Endothelial cell of umbilical vein (primary cell): ENCODE measurements around the gene CHN1. TPM values are rescaled to one million over a fixed set of nuclear protein-coding genes. Genes with fewer than 3 reads are reported as not detected.

Experiments used
- BruUV-seq: library from RNA; stranded (reverse); fragments of 400-500 nt; replicated peaks from 2 replicates; lab custom pipeline; 2021; lab: Mats Ljungman, UMichigan
- CTCF ChIA-PET: fragments of 300-600, 350-600 bp; sonication (Branson Sonifier 250); formaldehyde crosslinking; loops from one replicate; lab custom pipeline; 2021; ENCODE audit warnings: antibody characterized with exemption, inconsistent platforms; lab: Charles Lee
- POLR2A ChIA-PET: fragments of 300-600, 350-600 bp; sonication (Branson Sonifier 250); formaldehyde crosslinking; loops from one replicate; lab custom pipeline; 2021; ENCODE audit warnings: antibody characterized with exemption, inconsistent platforms; lab: Charles Lee
- DNase-seq: peaks from one replicate; pipeline ENCODE4 v3.0.0-alpha.2; 2011; ENCODE audit warnings: low read depth, low spot score
- FAIRE-seq: peaks from 2 replicates; lab custom pipeline; 2011; peaks lifted over from hg19 to GRCh38; lab: Jason Lieb, UNC
- H2AFZ ChIP-seq: 2 replicates; pipeline ENCODE4 v1.6.0; 2012; ENCODE audit warnings: low read depth, low read length, control low read depth, inconsistent platforms
- H3K27ac ChIP-seq: 2 replicates; pipeline ENCODE4 v1.5.1; 2011; ENCODE audit warnings: low read depth, mild to moderate bottlenecking, control low read depth, low read length, moderate library complexity; ENCODE audit not compliant: insufficient read depth
- H3K27me3 ChIP-seq, 2 experiments: 2 replicates each; pipeline versions ENCODE4 v1.6.0 to v1.6.1; 2011; ENCODE audit warnings: low read length in 2 of 2, mixed read lengths in 1 of 2; ENCODE audit not compliant: control insufficient read depth in 2 of 2, insufficient read depth in 2 of 2
- H3K36me3 ChIP-seq, 2 experiments: 2 replicates in 1 of 2; 3 replicates in 1 of 2; pipeline ENCODE4 v1.5.1; 2011; ENCODE audit warnings: low read length in 2 of 2, mild to moderate bottlenecking in 1 of 2, moderate library complexity in 1 of 2; ENCODE audit not compliant: control insufficient read depth in 2 of 2, insufficient read depth in 2 of 2; ENCODE audit errors: extremely low read depth in 1 of 2
- H3K4me1 ChIP-seq: 3 replicates; pipeline ENCODE4 v1.5.1; 2011; ENCODE audit warnings: mild to moderate bottlenecking, low read length; ENCODE audit not compliant: control insufficient read depth, insufficient read depth; ENCODE audit errors: extremely low read depth
- H3K4me2 ChIP-seq: 2 replicates; pipeline ENCODE4 v1.6.1; 2011; ENCODE audit warnings: low read length, control low read depth, mixed read lengths; ENCODE audit not compliant: insufficient read depth
- H3K4me3 ChIP-seq, 3 experiments: fragments of 200-600 bp in 1 of 3; sonication (generic), shearing (Covaris generic) in 1 of 3; replicated peaks in 1 of 3; 2 replicates each; pipeline ENCODE4 v1.5.1; 2011 to 2016; ENCODE audit warnings: control low read depth in 3 of 3, low read length in 3 of 3, mild to moderate bottlenecking in 2 of 3, inconsistent platforms in 1 of 3, low read depth in 1 of 3, moderate library complexity in 1 of 3; ENCODE audit not compliant: insufficient read depth in 1 of 3
- H3K79me2 ChIP-seq: 2 replicates; pipeline ENCODE4 v1.6.0; 2012; ENCODE audit warnings: low read length, inconsistent platforms; ENCODE audit not compliant: control insufficient read depth, insufficient read depth
- H3K9ac ChIP-seq: replicated peaks from 2 replicates; pipeline ENCODE3; 2011; ENCODE audit warnings: low read length, control low read depth; ENCODE audit not compliant: insufficient read depth; ENCODE audit errors: extremely low read depth
- H3K9me1 ChIP-seq: replicated peaks from 3 replicates; pipeline ENCODE4 v1.6.0; 2011; ENCODE audit warnings: mild to moderate bottlenecking, low read length; ENCODE audit not compliant: control insufficient read depth, insufficient read depth; ENCODE audit errors: extremely low read depth
- H3K9me3 ChIP-seq: replicated peaks from 2 replicates; pipeline ENCODE4 v1.5.1; 2012; ENCODE audit warnings: low read length, inconsistent platforms; ENCODE audit not compliant: control insufficient read depth, insufficient read depth
- H4K20me1 ChIP-seq: replicated peaks from 2 replicates; pipeline ENCODE3; 2011; ENCODE audit warnings: mild to moderate bottlenecking, low read length; ENCODE audit not compliant: control insufficient read depth, insufficient read depth; ENCODE audit errors: extremely low read depth
- CTCF ChIP-seq, 2 donors: IDR thresholded peaks; 1 replicate in 1 of 2; 2 replicates in 1 of 2; pipeline ENCODE4 v1.5.1; 2011; ENCODE audit warnings: low read length in 2 of 2, mild to moderate bottlenecking in 2 of 2, moderate library complexity in 2 of 2, control low read depth in 1 of 2, inconsistent platforms in 1 of 2, low read depth in 1 of 2; ENCODE audit not compliant: insufficient read depth in 1 of 2; ENCODE audit errors: extremely low read depth in 1 of 2
- EZH2 ChIP-seq: IDR thresholded peaks from 2 replicates; pipeline ENCODE4 v1.6.1; 2012; ENCODE audit warnings: borderline replicate concordance, low read depth, mild to moderate bottlenecking, moderate library complexity, low read length, inconsistent platforms; ENCODE audit not compliant: severe bottlenecking
- FOS ChIP-seq: IDR thresholded peaks from 2 replicates; pipeline ENCODE4 v1.6.1; 2011; ENCODE audit warnings: mild to moderate bottlenecking, low read length, moderate library complexity, borderline replicate concordance; ENCODE audit not compliant: insufficient read depth
- GATA2 ChIP-seq: IDR thresholded peaks from 2 replicates; pipeline ENCODE4 v1.7.0; 2011; ENCODE audit warnings: low read depth, mild to moderate bottlenecking, moderate library complexity, mixed read lengths, low read length; ENCODE audit not compliant: insufficient read length, insufficient read depth
- MYC ChIP-seq: IDR thresholded peaks from one replicate; pipeline ENCODE4 v1.6.1; 2011; ENCODE audit warnings: mild to moderate bottlenecking, low read depth, low read length
- POLR2A ChIP-seq: IDR thresholded peaks from 2 replicates; pipeline ENCODE4 v1.6.1; 2012; ENCODE audit warnings: low read depth, mild to moderate bottlenecking, control low read depth, low read length
- POLR2AphosphoS5 ChIP-seq: IDR thresholded peaks from 2 replicates; pipeline ENCODE4 v1.6.1; 2012; ENCODE audit warnings: low read depth, mild to moderate bottlenecking, control low read depth, low read length, moderate library complexity; ENCODE audit not compliant: insufficient read depth
- dilution Hi-C: fragments of 300-500 bp; cut with MboI; formaldehyde crosslinking; loops from one replicate; pipeline ENCODE4 v1.15.0; 2019; ENCODE audit warnings: low sequenced_read_pairs; ENCODE audit not compliant: extremely low pct_ligation_motif_present
- intact Hi-C: fragments of 100-400 bp; cut with micrococcal nuclease; formaldehyde crosslinking; loops from one replicate; pipeline ENCODE4 v1.10.0; 2022
- polyA plus RNA-seq, 4 experiments: library from polyadenylated mRNA; depleted of rRNA in 3 of 4; stranded (reverse) in 3 of 4; unstranded in 1 of 4; fragments of >200 nt; gene quantifications; 2 replicates each; pipeline versions ENCODE4 v1.2.1 to v1.2.3, GENCODE V29; 2011 to 2012; ENCODE audit warnings: missing spikeins in 1 of 4
- total RNA-seq: library from RNA; stranded (reverse); gene quantifications from 2 replicates; pipeline ENCODE4 v1.2.3, GENCODE V29; 2021
- TF ChIP-seq, protein P1 (sequence below): IDR thresholded peaks from 2 replicates; pipeline ENCODE4 v1.6.1; 2011; ENCODE audit not compliant: insufficient read depth, insufficient read length

The CHN1 gene
- total and polyA plus RNA-seq, 2 donors (not counting 3 experiments of a cell fraction or from before 2014, with no cell fraction given), result 23.3 to 24.9 TPM

DNA sequence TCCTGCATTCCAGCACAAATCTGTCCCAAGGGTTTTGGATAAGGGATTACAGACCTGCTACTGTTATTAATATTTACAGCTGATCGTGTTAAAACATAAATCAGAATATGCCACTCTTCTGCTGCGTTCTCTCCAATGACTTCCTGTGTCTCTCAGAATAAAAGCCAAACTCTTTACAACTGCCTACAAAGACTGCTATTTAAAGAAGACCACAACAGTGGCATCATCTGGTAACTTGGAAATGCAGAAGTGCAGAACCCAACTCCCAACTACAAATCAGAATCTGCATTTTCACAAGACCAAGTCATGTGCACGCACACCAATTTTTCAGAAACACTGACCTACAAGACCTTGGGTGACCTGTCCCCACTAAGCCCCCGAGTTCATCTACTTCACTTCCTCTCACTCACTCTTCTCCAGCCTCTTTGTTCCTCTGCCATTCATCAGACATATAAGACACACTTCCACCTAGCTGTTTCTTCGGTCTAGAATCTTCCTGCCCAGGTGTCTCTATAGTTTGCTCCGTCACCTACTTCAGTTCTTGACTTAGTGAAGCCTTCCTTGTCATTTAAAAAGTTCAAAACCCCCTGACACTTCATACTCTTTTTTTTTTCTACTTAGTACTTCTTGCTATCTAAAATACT, 36.0 kb downstream of the CHN1 start:
- Histone ChIP-seq H3K4me2 (no peak overlapping the region), H3K4me1 (peaks cover 45% of the 10 kb centered on the region), H3K4me3 (no peak overlapping the region), H3K36me3 (no peaks in the 10 kb centered on the region), H3K79me2 (peaks cover 4% of the 10 kb centered on the region), H4K20me1 (no peaks in the 10 kb centered on the region), H3K27me3 (no peaks in the 10 kb centered on the region), H3K9ac (no peak overlapping the region), H3K9me3 (no peaks in the 10 kb centered on the region), H2AFZ (no peak overlapping the region), H3K9me1 (no peaks in the 10 kb centered on the region), H3K27ac (no peak overlapping the region)
- intact Hi-C loops, result no loop called here
- ChIA-PET CTCF (interaction anchor here (1.4 kb wide), 1 partner anchor 9 kb away, joined by 3 read pairs; no protein-coding TSS in a partner anchor), POLR2A (no interaction called here)
- DNase-seq, result no peak
- no peak for FAIRE-seq
- BruUV-seq, result no TSS peak
- dilution Hi-C loops, result no loop called here
- TF ChIP-seq MYC (no peak), FOS (no peak), EZH2 (no peak), GATA2 (no peak), CTCF (IDR thresholded peaks at IDR 0.05; ENCODE audit: extremely low read depth in 1 of 2, insufficient read depth in 1 of 2, low read depth in 1 of 2, low read length in 2 of 2) (no peak), POLR2A (no peak), POLR2AphosphoS5 (no peak)
- TF ChIP-seq, protein P1, sequence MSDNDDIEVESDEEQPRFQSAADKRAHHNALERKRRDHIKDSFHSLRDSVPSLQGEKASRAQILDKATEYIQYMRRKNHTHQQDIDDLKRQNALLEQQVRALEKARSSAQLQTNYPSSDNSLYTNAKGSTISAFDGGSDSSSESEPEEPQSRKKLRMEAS, result no peak
